Activated CD4-positive, alpha-beta T cell treated with anti-CD3 and anti-CD28 coated beads, Interleukin-2, amount 50 U/mL, for 24 hours (primary cell): ENCODE results near the gene CRACR2A.

ENCODE experiments used
- DNase-seq, 2 donors: peaks; one replicate each; pipeline ENCODE4 v3.0.0-alpha.2; 2020; ENCODE audit warnings: low read depth in 1 of 2, low spot score in 1 of 2

Gene CRACR2A

GRCh38 chr12:3622822-3623690 is 129.9 kb downstream of the CRACR2A start:
- no peak for DNase-seq

GRCh38 chr12:3622021-3622821 is 130.7 kb downstream of the CRACR2A start:
- DNase-seq, result no peak

GRCh38 chr12:3620856-3621255 is 132.1 kb downstream of the CRACR2A start:
- no peak for DNase-seq

- no peak for DNase-seq
Observed at GRCh38 chr12:3617565-3617964, 135.3 kb downstream of the CRACR2A start.

DNA sequence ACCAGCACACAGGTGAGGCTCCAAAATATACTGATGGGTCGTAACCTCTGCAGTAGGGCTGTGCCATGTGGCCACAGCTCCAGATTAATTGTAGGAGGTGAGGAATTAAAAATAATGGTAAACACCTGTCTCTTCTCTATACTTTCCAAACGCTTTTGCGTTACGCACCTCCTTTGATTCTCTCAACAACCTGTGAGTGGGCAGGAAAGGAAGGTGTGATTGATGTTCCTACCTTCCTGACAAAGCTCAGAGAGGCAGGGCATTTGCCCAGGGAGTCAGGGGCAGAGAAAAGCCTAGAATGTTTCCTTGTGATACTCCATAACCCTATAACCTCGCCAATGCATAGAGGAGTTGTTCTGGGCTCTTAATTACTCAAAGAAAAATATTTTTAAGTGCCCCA is 137.0 kb downstream of the CRACR2A start:
- no peak for DNase-seq

DNA sequence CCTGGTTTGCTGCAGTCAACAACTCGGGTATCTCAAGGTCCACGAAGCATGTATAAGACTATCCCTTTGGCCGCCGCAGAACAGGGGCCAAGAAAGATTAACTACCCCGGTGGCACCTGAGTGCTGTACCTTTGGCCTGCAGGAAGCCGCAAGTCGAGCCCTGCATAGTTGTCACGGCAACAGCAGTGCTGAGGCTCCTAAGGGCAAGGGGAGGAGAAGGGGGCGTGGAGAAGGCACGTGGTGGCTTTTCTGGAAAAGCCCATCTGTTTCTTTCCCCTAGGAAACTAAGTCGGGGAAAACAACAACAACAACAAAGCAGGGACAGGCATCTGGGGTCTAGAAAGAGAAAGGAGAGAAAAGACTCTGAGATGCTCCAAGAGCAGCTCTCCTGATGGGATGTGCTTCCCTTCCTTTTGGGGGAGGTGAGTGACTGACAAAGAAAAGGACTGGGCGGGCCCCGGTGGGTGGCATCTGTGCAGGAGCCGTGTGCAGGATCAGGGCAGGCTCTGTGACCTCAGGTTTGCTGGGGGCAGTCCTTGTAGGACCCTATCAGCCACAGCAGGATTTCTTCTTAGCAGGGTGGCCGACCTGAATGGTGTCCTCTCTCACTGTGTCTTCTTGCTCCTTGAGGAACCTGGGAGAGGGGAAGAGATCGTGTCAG is 138.0 kb downstream of the CRACR2A start:
- no peak for DNase-seq

- DNase-seq, result no peak
Observed at GRCh38 chr12:3613641-3614395, 139.1 kb downstream of the CRACR2A start.

DNA sequence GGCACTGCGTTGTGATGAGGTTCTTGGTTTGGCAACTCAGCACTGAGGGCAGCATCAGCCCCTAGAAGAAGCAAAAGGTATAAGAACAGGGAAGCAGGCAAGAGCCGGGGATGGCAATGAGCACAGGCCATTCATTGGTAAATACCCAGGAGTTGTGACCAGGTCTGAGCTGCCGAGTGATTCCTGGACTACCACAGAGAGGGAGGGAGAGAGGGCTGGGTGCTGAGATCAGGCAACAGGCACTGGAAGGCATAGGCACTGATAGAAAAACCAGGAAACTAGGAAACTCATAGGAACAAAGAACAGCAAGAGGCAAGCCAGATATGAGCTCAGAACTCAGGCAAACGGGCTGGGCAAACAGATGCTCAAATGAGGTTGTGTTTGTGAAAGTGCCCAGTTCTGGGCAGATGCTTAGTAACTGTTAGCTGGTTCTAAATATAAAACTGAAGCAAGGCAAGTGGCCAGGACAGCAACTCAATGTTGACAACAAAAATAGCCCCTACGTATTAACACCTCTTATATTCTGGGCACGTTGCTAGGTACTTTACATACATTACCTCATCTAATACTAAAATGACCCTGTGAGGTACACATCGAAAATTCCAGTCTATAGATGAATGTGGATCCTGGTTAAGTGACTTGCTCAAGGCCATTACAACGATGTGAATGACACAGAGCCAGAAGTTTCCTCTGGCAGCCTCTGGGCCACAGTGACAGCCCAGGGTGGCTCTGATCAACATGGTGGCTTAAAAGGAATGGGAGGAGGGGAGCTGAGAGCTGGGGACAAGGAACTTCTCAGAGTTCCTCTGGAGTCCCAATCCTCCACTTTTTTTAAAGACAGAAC is 140.8 kb downstream of the CRACR2A start:
- no peak for DNase-seq

- DNase-seq, result no peak
Observed at GRCh38 chr12:3607821-3608220, 145.1 kb downstream of the CRACR2A start.

DNA sequence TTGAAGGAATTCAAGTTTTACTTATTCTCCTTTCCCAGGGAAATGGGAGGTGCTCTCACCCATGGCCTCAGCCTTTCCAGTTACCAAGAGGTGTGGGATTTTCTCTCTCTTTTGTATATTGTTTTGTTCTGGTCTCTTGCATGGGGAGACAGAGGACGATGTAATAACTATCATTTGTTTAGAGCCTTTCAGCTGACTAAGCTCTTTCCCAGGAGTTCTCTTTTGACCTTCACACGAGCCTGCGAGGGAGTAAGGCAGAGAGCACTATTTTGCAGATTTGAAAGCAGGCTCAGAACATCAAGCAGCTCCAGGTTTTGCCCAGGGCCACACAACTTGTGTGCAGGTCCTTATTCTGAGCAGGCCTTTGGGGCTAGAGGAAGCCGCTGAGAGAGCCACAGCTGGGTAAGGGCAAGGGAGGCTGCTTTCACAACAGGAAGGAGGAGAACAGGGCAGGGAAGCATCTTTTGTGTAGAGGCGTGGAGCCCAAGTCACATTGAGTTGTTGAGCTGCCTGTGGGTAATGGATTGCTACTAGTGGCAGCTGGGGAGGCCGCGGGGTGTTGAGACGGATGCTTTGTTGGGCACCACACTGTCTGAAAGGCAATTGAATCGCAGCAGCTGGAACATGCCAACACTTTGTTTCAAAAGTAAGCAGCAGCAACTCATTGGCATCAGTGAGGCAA is 145.7 kb downstream of the CRACR2A start:
- DNase-seq, result no peak

DNA sequence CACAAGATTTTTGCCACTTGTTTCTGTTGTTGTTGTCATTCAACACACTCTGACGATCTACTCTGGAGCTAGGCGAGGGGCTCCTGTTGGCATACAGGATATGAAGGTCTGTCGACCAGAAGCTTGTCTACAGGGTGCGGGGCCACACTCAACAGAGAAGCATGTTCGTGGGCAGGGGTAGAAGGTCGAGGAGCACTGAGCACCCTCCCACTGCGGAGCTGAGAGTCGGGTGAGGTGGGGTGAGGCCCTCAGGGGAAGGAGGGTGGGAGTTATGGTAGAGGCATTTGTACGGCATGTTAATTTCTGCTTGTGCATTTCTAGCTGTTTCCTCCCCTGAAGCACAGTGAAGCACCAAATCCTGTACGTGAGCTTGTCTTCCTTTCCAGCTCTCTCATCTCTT is 146.8 kb downstream of the CRACR2A start:
- DNase-seq, result no peak

DNA sequence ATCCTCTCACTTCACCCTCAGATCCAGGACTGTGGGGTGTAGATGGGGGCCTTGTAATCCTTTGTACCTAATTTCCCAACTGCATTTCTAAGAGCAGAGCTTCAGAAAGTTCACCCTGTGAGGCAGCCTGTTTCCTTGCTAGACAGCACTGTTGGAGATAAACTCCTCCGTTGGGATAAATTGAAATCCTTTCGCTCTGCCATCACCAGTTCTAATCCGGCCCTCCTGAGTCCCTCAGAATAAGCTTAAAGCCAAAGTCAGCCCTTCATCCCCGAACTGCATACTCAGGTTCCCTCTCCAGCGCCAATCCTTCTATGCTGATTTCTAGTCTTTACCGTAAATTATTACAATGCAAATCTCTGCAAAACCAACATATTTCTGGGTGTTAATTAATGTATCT is 147.2 kb downstream of the CRACR2A start:
- no peak for DNase-seq

DNA sequence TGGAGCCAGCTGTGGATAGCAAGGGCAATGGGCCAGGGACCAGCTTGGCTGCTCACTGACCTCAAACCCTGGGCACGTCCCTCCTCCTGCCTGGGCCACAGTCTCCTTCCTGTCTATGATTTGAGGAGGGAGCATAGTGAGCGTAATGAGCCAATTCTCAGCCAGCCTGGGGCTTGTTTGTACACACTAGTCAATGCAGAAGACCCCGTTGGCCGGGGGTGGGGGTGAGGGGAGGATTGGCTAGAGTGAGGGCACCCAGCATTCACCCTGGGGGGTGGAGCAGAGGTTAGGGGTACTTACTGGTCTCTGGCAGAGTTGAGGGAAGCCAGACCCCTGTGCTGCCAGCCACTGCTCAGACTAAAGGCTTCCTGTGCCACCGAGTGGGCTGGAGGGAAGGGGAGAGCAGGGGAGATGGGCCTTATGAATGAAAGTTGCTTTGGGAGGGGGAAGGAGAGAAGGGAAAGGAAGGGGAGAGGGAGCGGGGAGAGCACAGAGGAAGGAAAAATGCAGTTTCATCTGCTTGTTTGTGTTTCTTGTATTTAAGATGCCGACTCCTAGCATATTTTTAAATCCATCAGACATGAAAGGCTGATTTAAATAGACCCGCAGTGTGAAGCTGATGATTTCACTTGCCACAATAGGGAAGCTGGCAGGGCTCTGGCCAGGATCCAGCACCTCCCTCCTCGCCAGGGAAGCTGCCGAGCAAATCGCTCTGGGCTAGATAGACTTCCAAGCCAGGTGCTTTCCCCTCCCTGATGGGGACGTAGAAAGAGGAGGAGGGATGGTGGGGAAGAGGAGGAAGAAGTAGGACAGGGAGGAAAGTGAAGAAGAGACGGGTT is 147.9 kb downstream of the CRACR2A start:
- DNase-seq, result no peak

DNA sequence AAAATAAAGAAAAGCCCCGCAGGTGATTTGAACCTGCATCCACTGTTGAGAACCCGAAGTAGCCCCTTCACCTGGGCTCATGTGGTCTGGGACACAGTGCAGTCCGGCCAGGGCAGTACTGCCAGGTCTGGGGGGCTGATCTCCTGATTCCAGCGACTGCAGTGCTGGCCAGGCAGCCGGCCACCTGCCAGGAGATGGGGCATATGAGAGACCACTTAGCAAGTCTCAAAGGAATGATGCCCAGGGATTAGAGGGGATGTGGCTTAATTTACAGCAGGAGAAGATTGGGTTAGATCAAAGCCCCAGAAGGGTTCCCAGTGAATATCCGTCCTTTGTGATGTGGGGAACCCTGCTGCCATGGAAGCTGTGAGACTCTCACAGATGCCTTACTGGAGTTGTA is 148.6 kb downstream of the CRACR2A start:
- DNase-seq, result no peak

DNA sequence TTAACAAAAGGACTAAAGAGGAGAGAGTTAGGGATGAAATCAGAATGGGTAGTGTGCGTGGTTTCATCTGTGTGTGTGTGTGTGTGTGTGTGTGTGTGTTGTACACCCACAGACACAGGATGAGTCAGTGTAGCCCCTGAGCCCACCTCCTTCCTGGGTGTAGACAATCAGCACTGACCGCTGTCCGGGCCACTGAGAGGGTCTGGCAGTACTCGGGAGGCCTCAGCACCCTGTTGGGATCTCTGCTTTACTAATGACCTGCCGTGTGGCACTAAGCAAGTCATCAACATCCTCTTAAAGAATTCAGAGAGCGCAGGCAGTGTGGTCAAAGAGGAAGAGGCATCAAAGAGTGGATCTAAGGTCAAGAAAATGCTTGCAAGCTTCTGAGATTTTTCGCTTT is 149.3 kb downstream of the CRACR2A start:
- no peak for DNase-seq

GRCh38 chr12:3602488-3602887 is 150.4 kb downstream of the CRACR2A start:
- DNase-seq, result no peak

- no peak for DNase-seq
Observed at GRCh38 chr12:3601461-3602150, 151.3 kb downstream of the CRACR2A start.

- DNase-seq, result no peak
Observed at GRCh38 chr12:3600951-3601350, 152.0 kb downstream of the CRACR2A start.
